Neuronal stem cell (in vitro differentiated cells): ENCODE data around the gene ZNF274.

Experiments
- DNase-seq: peaks from one replicate; pipeline ENCODE4 v3.0.0-alpha.2; 2013; ENCODE audit warnings: low spot score
- H2AFZ ChIP-seq: one replicate; pipeline ENCODE4 v1.6.1; 2013; ENCODE audit warnings: mild to moderate bottlenecking, low read length, inconsistent platforms
- H2AK5ac ChIP-seq: 2 replicates; pipeline ENCODE4 v1.6.1; 2013; ENCODE audit warnings: low read depth, mild to moderate bottlenecking, inconsistent platforms, low read length, moderate library complexity, mixed read lengths
- H2BK120ac ChIP-seq: 2 replicates; pipeline ENCODE4 v1.6.1; 2013; ENCODE audit warnings: low read depth, mild to moderate bottlenecking, inconsistent platforms, low read length, moderate library complexity, mixed read lengths
- H2BK12ac ChIP-seq: one replicate; pipeline ENCODE4 v1.6.1; 2013; ENCODE audit warnings: low read length, inconsistent platforms
- H2BK15ac ChIP-seq: 2 replicates; pipeline ENCODE4 v1.6.1; 2013; ENCODE audit warnings: mild to moderate bottlenecking, low read length, inconsistent platforms, mixed read lengths
- H2BK5ac ChIP-seq: one replicate; pipeline ENCODE4 v1.6.1; 2013; ENCODE audit warnings: inconsistent platforms, mild to moderate bottlenecking, low read length, moderate library complexity
- H3K14ac ChIP-seq: one replicate; pipeline ENCODE4 v1.6.1; 2013; ENCODE audit warnings: low read length, inconsistent platforms
- H3K18ac ChIP-seq: 2 replicates; pipeline ENCODE4 v1.6.1; 2013; ENCODE audit warnings: low read length, inconsistent platforms
- H3K23ac ChIP-seq: 2 replicates; pipeline ENCODE4 v1.6.1; 2013; ENCODE audit warnings: low read depth, mild to moderate bottlenecking, mixed read lengths, low read length, inconsistent platforms; ENCODE audit not compliant: poor library complexity
- H3K27ac ChIP-seq: replicated peaks from 3 replicates; pipeline ENCODE4 v1.5.1; 2013; ENCODE audit warnings: low read length, inconsistent platforms
- H3K27me3 ChIP-seq, 3 experiments: 2 replicates each; pipeline ENCODE4 v1.6.1; 2013; ENCODE audit warnings: low read length in 3 of 3, mild to moderate bottlenecking in 2 of 3, inconsistent platforms in 1 of 3, low read depth in 1 of 3, mixed read lengths in 1 of 3, moderate library complexity in 1 of 3; ENCODE audit not compliant: control insufficient read depth in 3 of 3, insufficient read depth in 3 of 3
- H3K36me3 ChIP-seq, 2 donors: replicated peaks in 1 of 2; 2 replicates each; pipeline ENCODE4 v1.6.1; 2013; ENCODE audit warnings: low read length in 2 of 2; ENCODE audit not compliant: control insufficient read depth in 2 of 2, insufficient read depth in 2 of 2
- H3K4ac ChIP-seq: 2 replicates; pipeline ENCODE4 v1.6.1; 2013; ENCODE audit warnings: inconsistent platforms, mild to moderate bottlenecking, low read length, moderate library complexity
- H3K4me1 ChIP-seq, 2 donors: 1 replicate in 1 of 2; 2 replicates in 1 of 2; pipeline ENCODE4 v1.6.1; 2013; ENCODE audit warnings: low read length in 2 of 2, low read depth in 1 of 2; ENCODE audit not compliant: control insufficient read depth in 2 of 2, insufficient read depth in 1 of 2
- H3K4me2 ChIP-seq: one replicate; pipeline ENCODE4 v1.6.1; 2013; ENCODE audit warnings: mild to moderate bottlenecking, low read length, inconsistent platforms; ENCODE audit not compliant: insufficient read depth, poor library complexity, severe bottlenecking
- H3K4me3 ChIP-seq, 2 donors: 2 replicates each; pipeline ENCODE4 v1.5.1; 2013; ENCODE audit warnings: low read length in 2 of 2, mild to moderate bottlenecking in 2 of 2, inconsistent platforms in 1 of 2, moderate library complexity in 1 of 2
- H3K79me1 ChIP-seq: one replicate; pipeline ENCODE4 v1.6.1; 2013; ENCODE audit warnings: low read depth, mild to moderate bottlenecking, inconsistent platforms, low read length, moderate library complexity
- H3K9ac ChIP-seq: one replicate; pipeline ENCODE4 v1.6.1; 2013; ENCODE audit warnings: mild to moderate bottlenecking, low read depth, low read length, inconsistent platforms; ENCODE audit not compliant: poor library complexity
- H3K9me3 ChIP-seq, 2 donors: replicated peaks in 1 of 2; 2 replicates each; pipeline versions ENCODE3 to v1.6.1; 2013; ENCODE audit warnings: low read length in 2 of 2, mild to moderate bottlenecking in 2 of 2, inconsistent platforms in 1 of 2, low read depth in 1 of 2, mixed read lengths in 1 of 2, moderate library complexity in 1 of 2; ENCODE audit not compliant: control insufficient read depth in 2 of 2, insufficient read depth in 1 of 2
- H4K8ac ChIP-seq: one replicate; pipeline ENCODE4 v1.6.1; 2013; ENCODE audit warnings: low read depth, mild to moderate bottlenecking, inconsistent platforms, low read length, moderate library complexity
- H4K91ac ChIP-seq: one replicate; pipeline ENCODE4 v1.6.1; 2013; ENCODE audit warnings: low read length, low read depth, mild to moderate bottlenecking, inconsistent platforms; ENCODE audit not compliant: poor library complexity
- WGBS, 2 donors: extraction: QIAGEN DNeasy Blood & Tissue Kit; methylation state at CpG; one replicate each; pipeline ENCODE4 v1.1.7; 2013; ENCODE audit warnings: missing lambda C conversion rate in 2 of 2, mixed read lengths in 1 of 2; ENCODE audit not compliant: insufficient read length in 2 of 2, insufficient replicate concordance in 1 of 2; ENCODE audit errors: extremely low coverage in 2 of 2; 5-methylcytosine and 5-hydroxymethylcytosine counted together

ZNF274 gene

GRCh38 chr19:58261968-58262921 is 79.4 kb downstream of the ZNF274 start:
- Histone ChIP-seq H2BK120ac (no peak overlapping the region), H2BK12ac (no peak overlapping the region), H3K4ac (no peak overlapping the region), H3K18ac (no peak overlapping the region), H2BK5ac (no peak overlapping the region), H3K9ac (no peak overlapping the region), H2AK5ac (no peak overlapping the region), H3K4me2 (no peak overlapping the region), H2AFZ (no peak overlapping the region), H3K4me1 (no peaks in the 10 kb centered on the region), H4K91ac (no peak overlapping the region), H3K14ac (no peak overlapping the region), H4K8ac (no peak overlapping the region), H3K4me3 (no peak overlapping the region), H3K79me1 (no peaks in the 10 kb centered on the region), H3K27ac (no peak overlapping the region), H3K9me3 (peaks cover 78 to 100% of the 10 kb centered on the region in 2 donors), H3K27me3 (no peaks in the 10 kb centered on the region), H3K36me3 (peaks cover 69 to 96% of the 10 kb centered on the region in 2 donors), H2BK15ac (no peak overlapping the region), H3K23ac (no peak overlapping the region)
- no CpG with 5 or more reads among the region's 19 CpGs for WGBS, 2 donors
- DNase-seq, result no peak

GRCh38 chr19:58262922-58263296 is 80.0 kb downstream of the ZNF274 start:
- Histone ChIP-seq H3K4ac (no peak overlapping the region), H3K4me3 (no peak overlapping the region), H3K27ac (no peak overlapping the region), H2BK15ac (no peak overlapping the region), H2BK5ac (no peak overlapping the region), H3K9ac (no peak overlapping the region), H3K4me1 (no peaks in the 10 kb centered on the region), H3K18ac (no peak overlapping the region), H2AK5ac (no peak overlapping the region), H2BK12ac (no peak overlapping the region), H2AFZ (no peak overlapping the region), H3K23ac (no peak overlapping the region), H3K79me1 (no peaks in the 10 kb centered on the region), H3K36me3 (peaks cover 63 to 90% of the 10 kb centered on the region in 2 donors), H4K91ac (no peak overlapping the region), H3K4me2 (no peak overlapping the region), H3K9me3 (peaks cover 72 to 94% of the 10 kb centered on the region in 2 donors), H2BK120ac (no peak overlapping the region), H3K27me3 (no peaks in the 10 kb centered on the region), H3K14ac (no peak overlapping the region), H4K8ac (no peak overlapping the region)
- WGBS, 2 donors, result no CpG with 5 or more reads among the region's 7 CpGs
- DNase-seq, result no peak
